K562 (cell line): ENCODE data around the gene PSMB4. TPM values are rescaled to one million over a fixed set of nuclear protein-coding genes. Genes with fewer than 3 reads are reported as not detected.

Source experiments
- ATAC-seq: fragments of 200-7000 bp; cut with Tn5 transposase; 3 replicates; pipeline ENCODE4 v1.9.1; 2020; ENCODE audit warnings: moderate library complexity
- BruUV-seq: library from RNA; stranded (reverse); fragments of 400-500 nt; replicated peaks from 2 replicates; lab custom pipeline; 2021; lab: Mats Ljungman, UMichigan
- CTCF ChIA-PET: fragments of 300-600 bp; formaldehyde crosslinking; extraction: SDS; loops from one replicate; lab custom pipeline; 2021; ENCODE audit warnings: low intra/inter-chr PET ratio; lab: Yijun Ruan, JAX
- POLR2A ChIA-PET: fragments of 300-600, 350-650 bp; sonication (Branson Sonifier 250); formaldehyde crosslinking; extraction: SDS; loops from one replicate; lab custom pipeline; 2021; ENCODE audit warnings: antibody characterized with exemption, inconsistent platforms; lab: Yijun Ruan, JAX
- DNase-seq, 4 experiments: peaks; one replicate each; pipeline versions ENCODE4 v3.0.0 to v3.0.0-alpha.2; 2011 to 2018; ENCODE audit warnings: low spot score in 3 of 4, mixed read lengths in 3 of 4; ENCODE audit errors: extremely low read depth in 1 of 4
- FAIRE-seq: peaks from 2 replicates; lab custom pipeline; 2011; peaks lifted over from hg19 to GRCh38; lab: Jason Lieb, UNC
- H2AFZ ChIP-seq: 2 replicates; pipeline ENCODE4 v1.6.0; 2011; ENCODE audit warnings: low read depth, low read length, control low read depth, inconsistent platforms
- H3K27ac ChIP-seq: fragments of 200-600 bp; 3 replicates; pipeline ENCODE4 v1.8.0; 2011; ENCODE audit warnings: low read depth, mild to moderate bottlenecking, control low read depth, inconsistent platforms, low read length, moderate library complexity, mixed read lengths; ENCODE audit errors: extremely low read depth
- H3K27me3 ChIP-seq, 2 experiments: fragments of 300-600 bp in 1 of 2; 2 replicates in 1 of 2; 3 replicates in 1 of 2; pipeline versions ENCODE4 v1.6.0 to v1.8.0; 2011; ENCODE audit warnings: inconsistent platforms in 2 of 2, low read length in 2 of 2, mild to moderate bottlenecking in 1 of 2, mixed read lengths in 1 of 2, moderate library complexity in 1 of 2; ENCODE audit not compliant: control insufficient read depth in 2 of 2, insufficient read depth in 2 of 2
- H3K36me3 ChIP-seq: fragments of 300-600 bp; 3 replicates; pipeline ENCODE4 v1.8.0; 2011; ENCODE audit warnings: mild to moderate bottlenecking, low read length, inconsistent platforms; ENCODE audit not compliant: control insufficient read depth, insufficient read depth
- H3K4me1 ChIP-seq, 2 experiments: fragments of 200-600 bp in 1 of 2; replicated peaks in 1 of 2; 2 replicates in 1 of 2; 3 replicates in 1 of 2; pipeline versions ENCODE4 v1.5.1 to v1.8.0; 2011; ENCODE audit warnings: inconsistent platforms in 2 of 2, low read length in 2 of 2, mild to moderate bottlenecking in 1 of 2, mixed read lengths in 1 of 2, moderate library complexity in 1 of 2; ENCODE audit not compliant: control insufficient read depth in 2 of 2, insufficient read depth in 2 of 2
- H3K4me2 ChIP-seq: 2 replicates; pipeline ENCODE4 v1.6.1; 2011; ENCODE audit warnings: low read length, control low read depth, inconsistent platforms, mixed read lengths; ENCODE audit not compliant: insufficient read depth
- H3K4me3 ChIP-seq: fragments of 200-600 bp; sonication (generic), shearing (Covaris generic); 2 replicates; pipeline ENCODE4 v1.5.1; 2016; ENCODE audit warnings: control low read depth, inconsistent platforms
- H3K79me2 ChIP-seq: fragments of 200-600 bp; 3 replicates; pipeline ENCODE4 v1.8.0; 2011; ENCODE audit warnings: low read length, inconsistent platforms; ENCODE audit not compliant: control insufficient read depth, insufficient read depth
- H3K9ac ChIP-seq, 2 experiments: 2 replicates each; pipeline versions ENCODE4 v1.6.0 to v1.6.1; 2011; ENCODE audit warnings: low read depth in 2 of 2, low read length in 2 of 2, control low read depth in 1 of 2, inconsistent platforms in 1 of 2, mild to moderate bottlenecking in 1 of 2, mixed read lengths in 1 of 2; ENCODE audit not compliant: insufficient read depth in 1 of 2
- H3K9me1 ChIP-seq: one replicate; pipeline ENCODE4 v1.6.0; 2011; ENCODE audit warnings: inconsistent platforms, mild to moderate bottlenecking, low read length, moderate library complexity; ENCODE audit not compliant: control insufficient read depth, insufficient read depth
- H3K9me3 ChIP-seq: replicated peaks from 2 replicates; pipeline ENCODE4 v1.5.1; 2011; ENCODE audit warnings: low read depth, low read length, inconsistent platforms; ENCODE audit not compliant: control insufficient read depth, insufficient read depth
- H4K20me1 ChIP-seq: replicated peaks from 2 replicates; pipeline ENCODE4 v1.6.1; 2011; ENCODE audit warnings: low read length, inconsistent platforms, mixed read lengths; ENCODE audit not compliant: control insufficient read depth, insufficient read depth
- NFIC ChIP-seq: fragments of 450-650 bp; IDR thresholded peaks from 2 replicates; pipeline ENCODE4 v1.6.1; 2017; ENCODE audit warnings: mild to moderate bottlenecking, inconsistent platforms
- RBFOX2 ChIP-seq: fragments of 200-400 bp; formaldehyde crosslinking; IDR thresholded peaks from 2 replicates; pipeline ENCODE4 v1.6.1; 2017; ENCODE audit warnings: low read depth, mild to moderate bottlenecking, low read length, moderate library complexity
- RBM39 ChIP-seq: fragments of 200-400 bp; formaldehyde crosslinking; optimal IDR thresholded peaks from 2 replicates; pipeline ENCODE3; 2018; ENCODE audit warnings: low read depth, low read length
- SMAD3 ChIP-seq: fragments of 450-650 bp; formaldehyde crosslinking; conservative IDR thresholded peaks from 2 replicates; pipeline ENCODE4 v1.4.0; 2020; ENCODE audit warnings: mild to moderate bottlenecking
- SNRNP70 ChIP-seq: fragments of 200-400 bp; formaldehyde crosslinking; optimal IDR thresholded peaks from 2 replicates; pipeline ENCODE3; 2017; ENCODE audit warnings: low read depth, low read length
- STAT5A ChIP-seq: IDR thresholded peaks from 2 replicates; pipeline ENCODE4 v1.6.1; 2012; ENCODE audit warnings: low read length, inconsistent platforms, borderline replicate concordance
- ZNF316 ChIP-seq: fragments of 450-650 bp; IDR thresholded peaks from 2 replicates; pipeline ENCODE4 v1.6.1; 2016
- ZNF408 ChIP-seq: fragments of 250-450 bp; sonication (Bioruptor Pico); IDR thresholded peaks from 2 replicates; pipeline ENCODE4 v1.4.0; 2020; ENCODE audit warnings: low read depth, mild to moderate bottlenecking, moderate library complexity
- WGBS: fragments of 100-300 bp; shearing (Covaris generic); methylation state at CpG from one replicate; pipeline ENCODE4 v1.1.6; 2016; ENCODE audit warnings: low coverage, mixed read lengths; ENCODE audit not compliant: insufficient coverage; ENCODE audit errors: missing lambda C conversion rate; 5-methylcytosine and 5-hydroxymethylcytosine counted together
- in situ Hi-C: fragments of 300-500 bp; cut with MboI; formaldehyde crosslinking; loops from 4 replicates; pipeline ENCODE4 v1.15.0; 2018; ENCODE audit warnings: inconsistent platforms, mixed read lengths
- intact Hi-C: fragments of 100-400 bp; cut with micrococcal nuclease; formaldehyde crosslinking; loops from 2 replicates; pipeline ENCODE4 v1.14.2; 2022
- polyA plus RNA-seq, 8 experiments: library from polyadenylated mRNA; depleted of rRNA in 4 of 8; stranded (reverse) in 5 of 8; unstranded in 3 of 8; fragments of >200 nt; fragmentation: Nextera tagmentation in 2 of 8; fragmentation: Illumina TruSeq in 1 of 8; extraction: Ambion mirVana in 2 of 8; extraction: Trizol in 1 of 8; gene quantifications; 2 replicates each; pipeline versions ENCODE4 v1.2.1 to v1.2.3, GENCODE V29; 2011 to 2014; ENCODE audit warnings: inconsistent platforms in 1 of 8, missing spikeins in 1 of 8
- total RNA-seq, 7 experiments: library from RNA; depleted of rRNA in 6 of 7; stranded (reverse); fragments of >200 nt in 6 of 7; fragmentation: Illumina TruSeq in 2 of 7; extraction: Trizol in 2 of 7; gene quantifications; 2 replicates each; pipeline versions ENCODE4 v1.2.1 to v1.2.3, GENCODE V29; 2011 to 2021; ENCODE audit warnings: low replicate concordance in 1 of 7
- TF ChIP-seq, protein P1 (sequence below): fragments of 250-450 bp; sonication (Bioruptor Pico); IDR thresholded peaks from 2 replicates; pipeline ENCODE4 v1.5.0; 2021
- TF ChIP-seq, protein P2 (sequence below): fragments of 450-650 bp; formaldehyde crosslinking; IDR thresholded peaks from 2 replicates; pipeline ENCODE4 v1.4.0; 2020; ENCODE audit warnings: mild to moderate bottlenecking, moderate library complexity

PSMB4 gene
- total and polyA plus RNA-seq, 9 of the 15 experiments (the other 6 are each of a cell fraction or from before 2014, with no cell fraction given) = 397 to 674 (median 475) TPM

DNA sequence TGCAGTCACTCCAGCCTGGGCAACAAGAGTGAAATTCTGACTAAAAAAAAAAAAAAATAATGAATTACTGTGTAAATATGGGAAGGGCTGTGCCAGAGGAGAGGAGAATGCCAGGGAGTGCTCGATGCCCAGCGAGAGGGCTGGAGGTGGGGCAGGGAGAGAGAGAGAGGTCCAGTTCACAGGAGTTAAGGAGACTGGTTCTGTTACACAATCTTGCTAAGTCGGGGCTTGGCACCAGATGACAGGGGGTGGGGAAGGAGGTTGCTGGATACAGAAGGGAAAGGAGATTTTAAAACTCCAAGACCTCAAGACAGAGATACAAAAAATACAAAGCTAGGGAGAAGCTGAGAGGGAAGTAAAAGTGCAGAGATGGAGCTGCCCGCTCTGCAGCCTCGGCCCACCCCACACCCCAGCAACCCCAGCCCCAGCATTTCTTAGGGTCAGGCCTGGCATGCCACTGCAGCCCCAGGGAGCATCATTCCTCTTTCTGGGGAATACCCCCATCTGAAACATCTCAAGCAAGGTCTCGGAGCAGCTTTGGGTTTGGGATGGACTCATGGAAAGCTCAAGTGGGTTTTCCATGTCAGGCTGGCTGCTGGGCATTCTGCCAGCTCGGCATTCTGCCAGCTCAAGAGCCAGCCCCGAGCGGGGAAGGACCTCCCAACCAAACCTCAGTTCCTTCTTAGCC is 27.9 kb upstream of the PSMB4 start:
- POLR2A ChIA-PET = interaction anchor here (0.6 to 1.6 kb wide), 7 partner anchors 12 to 158 kb away, joined by 3 to 12 read pairs (median 4); partner anchors contain the start of gene PSMB4

More for the DNA sequence above, 27.9 kb upstream of the PSMB4 start:
- Histone ChIP-seq H3K4me2 (peak overlapping the region; percentile 92), H2AFZ (peak overlapping the region; percentile 93; the same call in 1 of the 2 replicates), H3K4me3 (peak overlapping the region; percentile 49), H3K79me2 (peaks cover 16% of the 10 kb centered on the region), H4K20me1 (no peaks in the 10 kb centered on the region), H3K27me3 (no peaks in the 10 kb centered on the region), H3K9me1 (no peaks in the 10 kb centered on the region), H3K9me3 (no peaks in the 10 kb centered on the region), H3K9ac (peak overlapping the region; percentile 62 to 68; a peak in 3 of 4 replicates), H3K4me1 (peaks cover 32 to 48% of the 10 kb centered on the region in 2 experiments), H3K27ac (peak overlapping the region; percentile 65; the same call in 1 of the 3 replicates), H3K36me3 (peaks cover 14% of the 10 kb centered on the region; the same call in 2 of the 3 replicates)
- DNase-seq (peak in 2 of 4 experiments; percentile 28 to 34), ATAC-seq (no peak), FAIRE-seq (no peak)
- BruUV-seq = no TSS peak
- CTCF ChIA-PET = no interaction called here
- intact Hi-C loops = loop anchor here (1.0 kb wide), 1 partner anchor 24 kb away; the partner anchor contains the start of gene RFX5
- WGBS = 50% methylated on average over 9 of the region's 9 CpGs
- in situ Hi-C loops = no loop called here
- TF ChIP-seq RBM39 = no peak
- TF ChIP-seq SMAD3 (CRISPR knock-in tag) = no peak
- TF ChIP-seq, protein P1, sequence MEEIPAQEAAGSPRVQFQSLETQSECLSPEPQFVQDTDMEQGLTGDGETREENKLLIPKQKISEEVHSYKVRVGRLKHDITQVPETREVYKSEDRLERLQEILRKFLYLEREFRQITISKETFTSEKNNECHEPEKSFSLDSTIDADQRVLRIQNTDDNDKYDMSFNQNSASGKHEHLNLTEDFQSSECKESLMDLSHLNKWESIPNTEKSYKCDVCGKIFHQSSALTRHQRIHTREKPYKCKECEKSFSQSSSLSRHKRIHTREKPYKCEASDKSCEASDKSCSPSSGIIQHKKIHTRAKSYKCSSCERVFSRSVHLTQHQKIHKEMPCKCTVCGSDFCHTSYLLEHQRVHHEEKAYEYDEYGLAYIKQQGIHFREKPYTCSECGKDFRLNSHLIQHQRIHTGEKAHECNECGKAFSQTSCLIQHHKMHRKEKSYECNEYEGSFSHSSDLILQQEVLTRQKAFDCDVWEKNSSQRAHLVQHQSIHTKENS = no peak
- no peak for TF ChIP-seq STAT5A
- TF ChIP-seq, protein P2, sequence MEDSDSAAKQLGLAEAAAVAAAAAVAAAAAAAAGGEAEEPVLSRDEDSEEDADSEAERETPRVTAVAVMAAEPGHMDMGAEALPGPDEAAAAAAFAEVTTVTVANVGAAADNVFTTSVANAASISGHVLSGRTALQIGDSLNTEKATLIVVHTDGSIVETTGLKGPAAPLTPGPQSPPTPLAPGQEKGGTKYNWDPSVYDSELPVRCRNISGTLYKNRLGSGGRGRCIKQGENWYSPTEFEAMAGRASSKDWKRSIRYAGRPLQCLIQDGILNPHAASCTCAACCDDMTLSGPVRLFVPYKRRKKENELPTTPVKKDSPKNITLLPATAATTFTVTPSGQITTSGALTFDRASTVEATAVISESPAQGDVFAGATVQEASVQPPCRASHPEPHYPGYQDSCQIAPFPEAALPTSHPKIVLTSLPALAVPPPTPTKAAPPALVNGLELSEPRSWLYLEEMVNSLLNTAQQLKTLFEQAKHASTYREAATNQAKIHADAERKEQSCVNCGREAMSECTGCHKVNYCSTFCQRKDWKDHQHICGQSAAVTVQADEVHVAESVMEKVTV (CRISPR knock-in tag) = no peak
- no peak for TF ChIP-seq SNRNP70
- TF ChIP-seq ZNF408 (CRISPR knock-in tag) = no peak
- TF ChIP-seq ZNF316 = peak; percentile 18; the same call in 1 of the 2 replicates
- TF ChIP-seq RBFOX2 = 0 out of 2 replicates have a peak, but pooled peaks have one; percentile 2
- TF ChIP-seq NFIC = peak; percentile 91
